Body of pancreas (tissue), 4 donors: ENCODE results near the gene TWSG1.

Source experiments
- CTCF ChIP-seq, 7 experiments: fragments of 450-650 bp in 4 of 7; fragments of 200-600 bp in 3 of 7; sonication (generic) in 3 of 7; IDR thresholded peaks; one replicate each; pipeline ENCODE4 v1.5.1; 2016 to 2019; ENCODE audit warnings: antibody characterized with exemption in 7 of 7
- POLR2A ChIP-seq, 3 donors: fragments of 450-650 bp; IDR thresholded peaks; one replicate each; pipeline ENCODE4 v1.6.1; 2016; ENCODE audit warnings: antibody characterized with exemption in 3 of 3, mild to moderate bottlenecking in 2 of 3

- TF ChIP-seq CTCF (IDR thresholded peaks at IDR 0.05) = no peak
- no peak for TF ChIP-seq POLR2A (IDR thresholded peaks at IDR 0.05)
These were observed 59.5 kb downstream of the TWSG1 start for GRCh38 chr18:9394046-9394445.
